Measurements from ENCODE around the gene ABO.
"Not testable (repeated sequence)": the region's sequence is repeated elsewhere in the genome, so short reads cannot be mapped to it uniquely, and the experiment has no call there.

The ABO gene

GRCh38 chr9:133275105-133276000 is at the start of gene ABO:
TSS of gene ABO (minus strand) at chr9:133275201.
- no peak for DNase-seq

DNA sequence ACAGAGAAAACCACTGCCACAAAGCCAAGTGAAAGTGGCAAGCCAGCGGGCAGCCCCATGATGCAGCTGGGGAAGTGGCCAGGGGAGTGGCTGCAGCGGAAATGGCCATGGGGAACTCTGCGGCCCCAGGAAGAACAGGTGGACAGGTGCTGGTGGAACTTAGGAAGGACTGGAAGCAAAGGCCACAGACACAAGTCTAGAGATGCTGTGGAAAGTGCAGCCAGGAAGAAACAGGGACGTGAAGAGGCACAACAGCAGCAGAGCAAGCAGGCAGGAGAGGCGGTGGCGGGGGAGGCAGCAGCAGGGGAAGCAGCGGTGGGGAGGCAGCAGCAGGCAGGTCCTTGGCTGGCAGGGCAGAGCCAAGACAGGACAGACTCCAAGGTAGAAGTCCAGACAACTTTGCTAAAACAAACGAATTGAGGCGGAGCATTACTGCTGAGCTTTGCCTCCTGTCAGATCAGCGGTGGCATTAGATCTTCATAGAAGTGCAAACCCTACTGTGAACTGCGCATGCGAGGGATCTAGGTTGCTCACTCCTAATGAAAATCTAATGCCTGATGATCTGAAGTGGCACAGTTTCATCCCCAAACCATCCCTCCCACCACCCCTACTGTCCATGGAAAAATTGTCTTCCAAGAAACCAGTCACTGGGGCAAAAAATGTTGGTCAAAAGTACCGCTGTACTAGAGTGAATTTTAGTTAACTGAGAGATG is 49.1 kb upstream of the ABO start:
- no peak for DNase-seq

DNA sequence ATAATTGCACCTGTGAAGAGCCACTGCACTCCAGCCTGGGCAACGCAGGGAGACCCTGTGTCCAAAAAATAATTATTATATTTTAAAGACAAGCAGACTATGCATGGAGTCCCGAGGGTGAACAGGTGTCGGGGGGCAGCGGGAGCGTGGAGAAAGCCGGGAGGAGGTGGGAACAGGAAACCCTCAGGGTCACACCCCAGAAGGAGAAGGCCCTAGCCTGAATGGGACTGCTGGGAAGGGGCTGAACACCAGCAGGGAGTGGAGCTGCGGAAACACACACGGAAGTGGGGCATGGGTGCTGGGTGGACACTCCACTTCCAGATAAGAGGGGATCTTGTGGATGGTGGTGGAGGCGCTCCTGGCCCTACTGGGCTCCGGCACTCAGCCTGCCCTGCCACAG is 48.2 kb upstream of the ABO start:
- DNase-seq, result no peak

- no peak for DNase-seq
These were observed 47.7 kb upstream of the ABO start for GRCh38 chr9:133322701-133323100.

DNA sequence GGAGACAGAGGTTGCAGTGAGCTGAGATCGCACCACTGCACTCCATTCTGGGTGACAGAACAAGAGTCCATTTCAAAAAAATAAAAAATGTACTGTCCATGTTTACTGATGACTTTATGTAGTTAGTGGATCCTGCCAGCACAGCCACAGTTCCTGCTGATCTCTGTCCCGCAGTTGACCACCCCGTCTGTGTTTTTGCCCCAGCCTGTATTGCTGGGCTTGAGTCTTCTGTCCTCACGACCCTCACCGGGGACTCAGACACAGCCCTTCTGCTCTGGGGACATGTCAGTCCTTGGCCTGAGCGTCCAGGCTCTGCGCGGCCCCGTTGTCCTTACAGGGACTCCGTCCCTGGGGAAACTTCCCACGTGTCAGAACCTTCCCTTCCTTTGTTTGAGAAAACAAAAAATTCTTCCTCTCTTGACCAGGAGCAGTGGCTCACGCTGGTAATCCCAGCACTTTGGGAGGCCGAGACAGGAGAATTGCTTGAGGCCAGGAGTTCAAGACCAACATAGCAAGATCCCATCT is 46.5 kb upstream of the ABO start:
- no peak for DNase-seq

DNA sequence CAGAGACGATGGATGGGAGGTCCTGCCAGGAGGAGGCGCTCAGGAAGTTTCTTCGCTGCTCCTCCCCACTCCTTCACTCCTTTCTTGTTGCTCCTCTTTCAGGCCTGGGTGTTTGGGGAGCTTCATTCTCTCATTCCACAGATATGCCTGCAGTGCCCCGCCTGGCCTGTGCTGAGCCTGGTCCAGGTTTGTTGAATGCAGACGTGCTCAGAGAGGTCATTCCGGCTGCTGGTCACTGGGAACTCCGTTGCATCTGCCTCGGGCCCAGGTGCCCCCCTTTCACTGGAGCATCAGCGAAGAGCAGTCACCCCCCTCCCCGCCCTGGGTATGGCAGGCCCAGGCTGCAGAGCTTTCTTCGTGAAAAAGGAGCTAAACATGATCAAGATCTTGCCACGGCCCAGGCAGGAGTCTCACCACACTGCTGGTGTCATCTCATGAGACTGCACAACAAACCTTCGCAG is 45.5 kb upstream of the ABO start:
- DNase-seq, result no peak

DNA sequence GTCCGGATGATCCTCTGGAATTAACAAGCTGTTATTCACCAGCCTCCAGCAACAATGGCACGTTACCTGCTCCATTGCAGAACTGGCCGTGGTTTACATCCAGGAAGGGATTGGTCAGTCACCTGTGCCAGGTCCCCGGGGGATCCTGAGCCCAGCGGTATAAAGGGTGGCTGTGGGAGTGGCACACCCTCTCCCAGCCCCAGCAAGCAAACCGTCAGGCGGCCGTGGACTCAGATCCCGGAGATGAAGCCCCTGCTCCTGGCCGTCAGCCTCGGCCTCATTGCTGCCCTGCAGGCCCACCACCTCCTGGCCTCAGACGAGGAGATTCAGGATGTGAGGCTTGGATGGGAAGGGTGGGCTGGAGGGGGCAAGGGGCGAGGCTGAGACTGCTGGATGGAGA is 42.5 kb upstream of the ABO start:
- not testable (repeated sequence) for DNase-seq

GRCh38 chr9:133315997-133316396 is 41.0 kb upstream of the ABO start:
- no peak for DNase-seq

DNA sequence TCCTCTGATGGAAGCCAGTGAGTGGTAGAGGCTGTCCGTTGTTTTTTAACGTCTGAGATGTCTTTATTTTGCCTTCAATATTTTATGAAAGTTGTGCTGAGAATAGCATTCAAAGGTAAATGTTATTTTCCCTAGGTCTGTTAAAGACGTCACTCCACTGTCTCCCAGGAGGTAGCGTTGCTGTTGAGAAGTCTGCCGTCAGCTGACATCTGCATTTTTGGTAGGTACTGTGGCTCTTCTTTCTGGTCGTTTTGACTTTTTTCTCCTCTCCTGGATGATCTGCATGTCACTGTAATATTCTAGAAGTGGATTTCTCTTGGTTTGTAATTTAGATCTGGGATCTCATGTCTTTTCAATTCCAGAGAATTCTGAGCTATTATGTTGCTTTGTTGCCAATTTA is 34.6 kb upstream of the ABO start:
- no peak for DNase-seq

GRCh38 chr9:133307301-133307700 is 32.3 kb upstream of the ABO start:
- no peak for DNase-seq

DNA sequence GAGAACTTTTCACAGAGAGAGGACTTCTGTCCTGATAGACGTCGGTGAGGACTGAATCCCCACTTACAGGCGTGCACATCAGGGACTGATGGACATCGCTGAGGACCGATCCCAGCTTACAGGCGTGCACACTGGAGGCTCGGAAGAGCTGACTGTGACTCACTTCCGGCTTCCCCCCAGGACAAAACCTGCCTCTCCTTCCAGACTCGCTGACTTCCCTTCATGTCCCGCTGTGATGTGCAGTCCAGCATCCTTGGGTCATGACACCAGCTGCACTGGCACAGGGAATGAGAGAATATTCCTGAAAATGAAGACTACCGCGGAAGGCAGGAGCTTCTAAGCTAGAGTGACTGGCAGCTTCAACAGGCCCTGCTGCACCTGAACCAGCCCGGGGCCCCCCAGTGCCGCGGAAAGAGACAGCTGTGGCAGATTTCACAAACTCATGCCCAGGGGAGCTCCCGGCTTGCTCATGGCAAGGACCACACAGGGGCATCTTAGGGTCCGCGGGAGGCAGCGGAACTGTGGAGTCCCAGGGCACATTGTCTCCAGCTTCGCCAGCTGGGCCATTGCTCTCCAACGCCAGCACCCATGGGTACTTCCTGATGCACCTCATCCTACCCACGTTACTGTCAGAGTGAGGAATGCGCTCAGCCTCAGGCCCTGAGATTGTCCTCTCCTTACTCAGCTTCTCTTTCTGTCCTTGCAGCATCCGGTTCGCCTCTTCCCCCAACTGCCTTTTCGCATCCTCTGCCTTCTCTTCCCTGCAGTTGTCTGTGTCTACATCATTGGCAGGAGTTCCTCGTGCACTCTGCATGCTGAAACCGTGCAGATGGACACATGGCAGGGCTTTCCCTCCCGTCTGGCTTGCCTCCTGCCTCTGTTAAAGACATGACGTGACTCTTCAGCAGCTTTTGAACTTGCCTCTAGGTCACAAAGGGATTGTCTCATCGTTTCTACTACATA is 31.5 kb upstream of the ABO start:
- DNase-seq, result no peak

GRCh38 chr9:133305731-133306130 is 30.7 kb upstream of the ABO start:
- DNase-seq, result no peak

- no peak for DNase-seq
These were observed 29.7 kb upstream of the ABO start for GRCh38 chr9:133304477-133305377.

DNA sequence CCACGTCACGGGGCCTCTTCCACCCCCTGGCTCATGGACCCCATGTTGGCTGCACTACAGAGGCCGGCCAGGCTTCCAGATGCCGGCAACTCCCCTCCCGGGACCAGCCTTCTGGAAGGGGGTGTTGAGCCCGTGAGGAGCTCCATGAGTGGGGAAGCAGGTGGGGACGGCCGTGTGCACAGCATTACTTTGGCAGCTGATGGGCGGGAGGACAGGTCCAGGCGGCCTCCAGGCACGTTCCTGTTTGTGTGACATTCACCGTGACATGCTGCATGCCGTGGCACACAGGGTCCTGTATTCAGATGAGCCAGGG is 29.1 kb upstream of the ABO start:
- DNase-seq, result no peak

GRCh38 chr9:133303266-133304157 is 28.5 kb upstream of the ABO start:
- peak in 3 of 56 donors; percentile 4 to 15 (median 6) for DNase-seq

DNA sequence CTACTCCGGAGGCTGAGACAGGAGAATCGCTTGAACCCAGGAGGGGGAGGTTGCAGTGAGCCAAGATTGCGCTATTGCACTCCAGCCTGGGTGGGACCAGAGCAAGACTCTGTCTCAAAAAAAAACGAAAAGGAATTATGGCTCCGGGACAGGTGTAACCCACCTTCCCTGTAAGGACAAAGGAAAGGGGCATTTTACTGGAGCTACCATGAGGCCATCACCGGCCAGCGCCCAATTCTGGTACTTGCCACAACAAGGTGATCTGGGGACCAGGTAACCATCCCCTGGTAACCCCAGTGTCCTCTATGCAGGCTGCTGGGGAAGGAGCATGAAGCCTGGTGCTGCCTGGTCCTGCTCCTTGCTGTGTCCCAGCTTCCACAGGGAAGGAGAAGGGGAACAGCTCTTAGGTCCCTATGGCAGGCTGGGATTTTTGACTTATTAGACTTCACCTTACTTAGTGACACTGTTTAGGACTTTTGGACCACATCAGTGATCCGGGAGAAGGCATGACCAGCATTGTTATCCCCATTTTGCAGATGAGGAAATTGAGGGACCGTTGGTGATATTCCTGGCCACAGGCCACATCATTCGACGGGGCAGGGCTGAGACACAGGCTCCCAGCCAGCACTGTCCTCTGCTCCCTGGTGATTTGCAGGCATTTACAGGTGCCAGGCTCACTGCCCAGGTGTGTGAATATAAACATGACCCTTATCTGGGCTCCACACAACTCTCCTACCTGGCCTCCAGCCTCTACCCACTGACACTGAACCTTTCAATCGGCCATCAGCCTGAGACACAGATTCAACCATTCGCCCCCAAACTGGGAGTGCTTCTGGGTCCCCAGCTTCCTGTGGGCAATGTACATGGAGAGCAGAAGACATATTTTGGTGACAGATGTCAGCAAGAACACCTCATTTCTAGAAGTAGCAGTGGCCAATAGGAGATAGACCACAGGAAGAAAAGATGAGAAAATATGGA is 26.5 kb upstream of the ABO start:
- no peak for DNase-seq

DNA sequence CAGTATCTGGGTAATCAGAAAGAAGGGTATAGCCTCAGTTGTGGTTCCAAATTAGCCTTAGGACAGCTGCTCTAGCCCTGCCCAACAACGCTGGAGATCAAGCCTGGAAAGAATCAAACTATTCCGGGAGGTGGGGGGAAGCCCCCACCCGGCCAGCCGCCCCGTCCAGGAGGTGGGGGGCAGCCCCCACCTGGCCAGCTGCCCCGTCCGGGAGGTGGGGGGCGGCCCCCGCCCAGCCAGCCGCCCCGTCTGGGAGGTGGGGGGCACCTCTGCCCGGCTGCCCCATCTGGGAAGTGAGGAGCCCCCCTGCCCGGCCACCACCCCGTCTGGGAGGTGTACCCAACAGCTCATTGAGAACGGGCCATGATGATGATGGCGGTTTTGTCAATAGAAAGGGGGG is 25.0 kb upstream of the ABO start:
- not testable (repeated sequence) for DNase-seq

DNA sequence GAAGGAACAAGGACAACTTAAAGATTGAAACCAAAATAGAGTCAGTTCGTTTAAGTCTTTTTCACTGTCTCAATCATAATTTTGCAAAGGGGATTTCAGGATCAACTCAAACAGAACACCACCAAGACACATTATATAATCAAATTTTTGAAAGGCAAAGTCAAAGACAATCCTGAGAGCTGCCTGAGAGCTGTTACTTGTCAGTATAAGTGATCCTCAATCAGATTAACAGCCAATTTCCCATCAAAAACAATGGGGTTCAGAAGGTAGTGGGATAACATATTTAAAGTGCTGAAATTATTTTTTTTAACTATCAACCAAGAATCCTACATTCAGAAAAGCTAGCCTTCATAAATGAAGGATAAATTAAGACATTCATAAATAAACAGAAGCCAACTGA is 19.3 kb upstream of the ABO start:
- no peak for DNase-seq
